Lung (tissue), 12 donors: ENCODE measurements around the gene ATF7IP2. TPM values are rescaled to one million over a fixed set of nuclear protein-coding genes. Genes with fewer than 3 reads are reported as not detected.

Experiments used
- ATAC-seq: fragments of 200-7000 bp; cut with Tn5 transposase; one replicate; pipeline ENCODE4 v1.9.1; 2020; ENCODE audit warnings: moderate number of reproducible peaks; ENCODE audit not compliant: insufficient read depth, low FRiP score
- DNase-seq, 3 donors: peaks; one replicate each; pipeline ENCODE4 v3.0.0-alpha.2; 2013 to 2017
- H3K27ac ChIP-seq, 2 donors: one replicate each; pipeline ENCODE4 v1.5.1; 2013; ENCODE audit warnings: mild to moderate bottlenecking in 2 of 2, moderate library complexity in 2 of 2, control low read depth in 1 of 2, inconsistent platforms in 1 of 2, low read depth in 1 of 2, low read length in 1 of 2
- H3K27me3 ChIP-seq, 3 donors: one replicate each; pipeline ENCODE4 v1.5.1; 2013; ENCODE audit warnings: low read length in 2 of 3; ENCODE audit not compliant: control insufficient read depth in 3 of 3, insufficient read depth in 3 of 3
- H3K36me3 ChIP-seq, 4 donors: one replicate each; pipeline ENCODE4 v1.5.1; 2013; ENCODE audit warnings: low read length in 4 of 4, mild to moderate bottlenecking in 1 of 4, moderate library complexity in 1 of 4; ENCODE audit not compliant: control insufficient read depth in 4 of 4, insufficient read depth in 4 of 4
- H3K4me1 ChIP-seq, 5 donors: one replicate each; pipeline ENCODE4 v1.5.1; 2013; ENCODE audit warnings: low read length in 5 of 5, mild to moderate bottlenecking in 2 of 5, moderate library complexity in 1 of 5; ENCODE audit not compliant: control insufficient read depth in 5 of 5, insufficient read depth in 5 of 5
- H3K4me3 ChIP-seq: one replicate; pipeline ENCODE4 v1.5.1; 2013; ENCODE audit warnings: mild to moderate bottlenecking, control low read depth, moderate library complexity
- H3K9ac ChIP-seq, 2 donors: one replicate each; pipeline ENCODE4 v1.5.1; 2013; ENCODE audit warnings: low read length in 2 of 2, control low read depth in 1 of 2; ENCODE audit not compliant: insufficient read depth in 1 of 2
- H3K9me3 ChIP-seq, 4 donors: one replicate each; pipeline ENCODE4 v1.5.1; 2013; ENCODE audit warnings: low read length in 3 of 4, mild to moderate bottlenecking in 1 of 4, moderate library complexity in 1 of 4; ENCODE audit not compliant: control insufficient read depth in 4 of 4, insufficient read depth in 3 of 4
- WGBS, 2 donors: extraction: QIAGEN DNeasy Blood & Tissue Kit; methylation state at CpG; one replicate each; pipeline ENCODE4 v1.1.7; 2013; 5-methylcytosine and 5-hydroxymethylcytosine counted together
- polyA plus RNA-seq, 2 donors: library from polyadenylated mRNA; stranded (reverse); fragments of 200-250 nt; gene quantifications; one replicate each; pipeline ENCODE4 v1.2.1, GENCODE V29; 2013
- total RNA-seq, 2 donors: library from RNA; depleted of rRNA in 1 of 2; stranded (reverse); fragments of >200 nt in 1 of 2; gene quantifications; one replicate each; pipeline ENCODE4 v1.2.1, GENCODE V29; 2014 to 2021
- TF ChIP-seq, protein P1 (sequence below): IDR thresholded peaks from 2 replicates; pipeline ENCODE4 v1.5.1; 2012; ENCODE audit warnings: mild to moderate bottlenecking; ENCODE audit errors: control extremely low read depth, extremely low read depth
- donor health status: control.
- donor health status: control.
- donor health status: Bipolar disorder and iron deficiency.
- donor health status: healthy.
- donor health status: DM: yes; HTN: yes; CAD: no.

ATF7IP2 gene
- total and polyA plus RNA-seq, 4 donors: 7.3 to 18.0 (median 14.5) TPM

- no peak overlapping the region for H3K4me3 ChIP-seq
- peaks cover 0 to 6% (median 0%) of the 10 kb centered on the region in 4 donors for H3K9me3 ChIP-seq
- H3K27me3 ChIP-seq: no peaks in the 10 kb centered on the region
- H3K4me1 ChIP-seq: peaks cover 0 to 3% (median 0%) of the 10 kb centered on the region in 5 donors
- 90 to 97% methylated on average over 6 of the region's 6 CpGs for WGBS, 2 donors
- H3K36me3 ChIP-seq: peaks cover 0 to 3% (median 0%) of the 10 kb centered on the region in 4 donors
- no peak for DNase-seq
- ATAC-seq: no peak
- no peak overlapping the region for H3K27ac ChIP-seq
- no peak overlapping the region for H3K9ac ChIP-seq
- TF ChIP-seq, protein P1, sequence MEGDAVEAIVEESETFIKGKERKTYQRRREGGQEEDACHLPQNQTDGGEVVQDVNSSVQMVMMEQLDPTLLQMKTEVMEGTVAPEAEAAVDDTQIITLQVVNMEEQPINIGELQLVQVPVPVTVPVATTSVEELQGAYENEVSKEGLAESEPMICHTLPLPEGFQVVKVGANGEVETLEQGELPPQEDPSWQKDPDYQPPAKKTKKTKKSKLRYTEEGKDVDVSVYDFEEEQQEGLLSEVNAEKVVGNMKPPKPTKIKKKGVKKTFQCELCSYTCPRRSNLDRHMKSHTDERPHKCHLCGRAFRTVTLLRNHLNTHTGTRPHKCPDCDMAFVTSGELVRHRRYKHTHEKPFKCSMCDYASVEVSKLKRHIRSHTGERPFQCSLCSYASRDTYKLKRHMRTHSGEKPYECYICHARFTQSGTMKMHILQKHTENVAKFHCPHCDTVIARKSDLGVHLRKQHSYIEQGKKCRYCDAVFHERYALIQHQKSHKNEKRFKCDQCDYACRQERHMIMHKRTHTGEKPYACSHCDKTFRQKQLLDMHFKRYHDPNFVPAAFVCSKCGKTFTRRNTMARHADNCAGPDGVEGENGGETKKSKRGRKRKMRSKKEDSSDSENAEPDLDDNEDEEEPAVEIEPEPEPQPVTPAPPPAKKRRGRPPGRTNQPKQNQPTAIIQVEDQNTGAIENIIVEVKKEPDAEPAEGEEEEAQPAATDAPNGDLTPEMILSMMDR: no peak
Measured at GRCh38 chr16:10495031-10495345, 109.1 kb downstream of the ATF7IP2 start.

DNA sequence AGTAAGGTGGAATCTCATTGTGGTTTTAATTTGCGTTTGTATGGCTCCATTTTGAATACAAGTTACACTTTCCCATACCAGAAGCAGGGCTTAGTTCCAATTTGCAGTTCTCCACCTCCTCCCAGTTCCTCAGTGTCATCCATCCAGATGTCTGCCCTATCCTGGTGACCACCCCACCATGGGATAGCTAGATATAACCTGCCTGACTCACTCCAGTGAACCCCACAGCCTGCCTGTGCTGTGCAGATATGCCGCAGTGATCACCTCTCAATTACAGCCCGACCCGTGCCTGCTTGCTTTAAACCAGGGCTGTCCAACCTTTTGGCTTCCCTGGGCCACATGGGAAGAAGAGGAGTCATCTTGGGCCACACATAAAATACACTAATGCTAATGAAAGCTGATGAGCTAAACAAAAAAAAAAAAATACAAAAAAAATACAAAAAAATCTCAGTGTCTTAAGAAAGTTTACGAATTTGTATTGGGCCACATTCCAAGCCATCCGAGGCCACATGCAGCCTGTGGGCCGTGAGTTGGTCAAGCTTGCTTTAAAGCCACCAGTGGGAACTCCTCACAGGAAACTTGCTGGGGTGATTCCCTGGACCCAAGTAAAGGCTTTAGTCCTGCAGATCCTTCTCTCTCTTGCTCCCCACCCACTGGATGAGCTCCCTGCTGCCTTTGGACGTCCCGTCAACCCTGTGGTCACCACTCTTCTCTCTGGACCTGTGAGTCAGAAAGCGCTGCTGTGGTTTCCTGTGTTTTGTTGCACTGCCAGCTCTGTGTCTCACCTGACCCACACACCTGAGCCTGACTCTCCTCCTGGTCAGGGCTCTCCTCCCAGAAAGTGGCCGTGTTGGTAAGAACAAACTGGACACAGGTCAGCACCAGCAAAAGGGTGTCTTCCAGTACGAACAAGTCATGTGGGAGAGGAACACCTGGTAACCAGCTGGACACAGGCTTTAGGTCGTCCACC is 111.6 kb downstream of the ATF7IP2 start:
- no peak for DNase-seq
- Histone ChIP-seq H3K27ac (no peak overlapping the region), H3K9ac (no peak overlapping the region), H3K9me3 (peaks cover 0 to 6% (median 0%) of the 10 kb centered on the region in 4 donors), H3K4me1 (peaks cover 0 to 2% (median 0%) of the 10 kb centered on the region in 5 donors), H3K36me3 (peaks cover 0 to 7% (median 0%) of the 10 kb centered on the region in 4 donors), H3K27me3 (no peaks in the 10 kb centered on the region), H3K4me3 (no peak overlapping the region)
- no peak for ATAC-seq
- TF ChIP-seq, protein P1: no peak
- 91 to 93% methylated on average over 13 of the region's 13 CpGs for WGBS, 2 donors

DNA sequence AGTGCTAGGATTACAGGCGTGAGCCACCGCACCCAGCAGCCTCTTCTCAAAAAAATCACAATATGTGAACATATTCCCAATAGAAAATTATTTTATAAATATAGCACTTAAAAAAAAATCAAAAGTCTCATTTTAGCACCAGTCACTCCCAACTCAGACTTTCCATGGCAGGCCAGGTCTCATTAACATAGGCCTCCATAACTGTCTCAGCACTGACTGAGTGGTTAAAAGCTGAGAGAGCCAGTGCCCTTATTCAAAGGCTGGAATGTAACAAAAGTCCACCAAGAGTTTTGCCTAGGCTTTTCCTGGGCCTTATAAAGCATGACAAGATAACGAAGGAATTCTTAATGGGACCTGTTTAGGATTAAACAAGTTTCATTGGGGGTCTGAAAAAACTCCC is 114.7 kb downstream of the ATF7IP2 start:
- no peaks in the 10 kb centered on the region for H3K9me3 ChIP-seq
- 92 to 97% methylated on average over 3 of the region's 3 CpGs for WGBS, 2 donors
- TF ChIP-seq, protein P1: no peak
- ATAC-seq (no peak), DNase-seq (no peak)
- no peak overlapping the region for H3K4me3 ChIP-seq
- H3K9ac ChIP-seq: no peak overlapping the region
- H3K27ac ChIP-seq: no peak overlapping the region
- no peaks in the 10 kb centered on the region for H3K4me1 ChIP-seq
- H3K27me3 ChIP-seq: no peaks in the 10 kb centered on the region
- H3K36me3 ChIP-seq: peaks cover 0 to 7% (median 0%) of the 10 kb centered on the region in 4 donors
